Neuron (in vitro differentiated cells): ENCODE results near the gene STC2.

Experiments
- H2AFZ ChIP-seq: one replicate; pipeline ENCODE4 v1.6.1; 2013; ENCODE audit warnings: low read depth, mild to moderate bottlenecking, inconsistent platforms, low read length, moderate library complexity
- H3K27me3 ChIP-seq: one replicate; pipeline ENCODE4 v1.6.1; 2013; ENCODE audit warnings: low read length; ENCODE audit not compliant: insufficient read depth
- H3K36me3 ChIP-seq: one replicate; pipeline ENCODE4 v1.6.1; 2013; ENCODE audit warnings: low read length; ENCODE audit not compliant: insufficient read depth
- H3K4me1 ChIP-seq: one replicate; pipeline ENCODE4 v1.6.1; 2013; ENCODE audit warnings: low read length; ENCODE audit not compliant: insufficient read depth
- H3K4me3 ChIP-seq: 2 replicates; pipeline ENCODE4 v1.5.1; 2013; ENCODE audit warnings: mild to moderate bottlenecking, low read length, moderate library complexity
- H3K9me3 ChIP-seq: one replicate; pipeline ENCODE4 v1.6.1; 2013; ENCODE audit warnings: low read length

Gene STC2

DNA sequence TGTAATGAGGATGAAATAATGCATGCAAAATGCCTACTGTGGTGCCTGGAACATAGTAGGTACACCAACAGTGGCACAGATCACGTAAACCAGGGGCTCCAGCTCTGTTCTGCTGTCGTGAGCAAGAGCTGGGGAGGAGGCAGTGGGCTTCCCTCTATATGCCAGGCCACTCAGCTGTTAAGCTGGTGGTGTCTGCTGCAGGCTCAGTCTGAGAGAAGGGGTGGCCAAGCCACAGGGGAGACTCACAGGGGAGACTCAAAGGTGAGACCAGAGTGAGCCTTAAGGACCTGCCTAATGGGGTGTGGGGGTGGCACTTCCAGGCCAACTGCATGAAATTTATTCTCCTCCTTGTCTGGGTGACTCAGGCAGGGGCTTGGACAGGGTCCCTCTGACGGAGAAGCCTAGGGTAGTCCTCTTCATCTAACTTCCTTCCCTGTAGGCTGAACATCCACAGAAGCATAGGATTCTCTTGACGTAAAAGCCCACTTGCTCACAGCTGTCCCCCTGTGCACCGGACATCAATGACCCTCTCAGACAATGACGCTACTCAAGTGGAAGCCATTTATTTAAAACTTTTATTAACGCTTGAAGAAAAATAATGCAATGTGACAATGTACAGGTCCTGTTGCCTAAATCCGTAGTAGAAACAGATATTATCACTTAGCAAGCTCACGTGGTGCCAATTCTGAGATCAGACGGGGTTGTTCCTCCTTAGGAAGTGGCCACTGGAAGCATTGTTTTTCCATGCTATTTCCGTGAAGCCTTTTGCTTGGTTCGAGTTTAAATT, 13.9 kb downstream of the STC2 start:
- no peaks in the 10 kb centered on the region for H3K9me3 ChIP-seq
- H2AFZ ChIP-seq = no peak overlapping the region
- H3K4me1 ChIP-seq = peaks cover 17% of the 10 kb centered on the region
- H3K27me3 ChIP-seq = peaks cover 2% of the 10 kb centered on the region
- no peaks in the 10 kb centered on the region for H3K36me3 ChIP-seq
- H3K4me3 ChIP-seq = no peak overlapping the region

DNA sequence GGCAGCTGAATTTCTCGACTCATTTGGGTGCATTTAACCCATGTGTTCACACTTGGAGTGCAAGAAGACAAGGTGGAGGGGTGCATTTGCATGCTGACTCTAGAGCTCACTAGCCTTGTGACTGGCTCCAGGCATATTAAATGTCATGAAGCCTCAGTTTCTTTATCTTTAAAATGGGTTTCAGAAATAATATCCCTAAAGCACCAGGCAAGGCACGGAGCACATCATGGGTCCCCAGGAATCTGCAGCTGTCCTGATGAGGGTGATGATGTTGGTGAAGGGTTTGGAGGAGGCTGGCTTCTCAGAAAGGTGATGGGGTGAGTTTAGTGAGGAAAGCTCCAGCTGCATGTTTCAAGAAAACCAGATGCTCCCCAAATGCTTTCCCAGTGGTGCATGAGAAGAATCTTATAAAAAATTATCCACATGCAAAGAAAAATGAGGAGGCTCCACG, 14.8 kb downstream of the STC2 start:
- no peaks in the 10 kb centered on the region for H3K36me3 ChIP-seq
- H3K4me3 ChIP-seq = no peak overlapping the region

DNA sequence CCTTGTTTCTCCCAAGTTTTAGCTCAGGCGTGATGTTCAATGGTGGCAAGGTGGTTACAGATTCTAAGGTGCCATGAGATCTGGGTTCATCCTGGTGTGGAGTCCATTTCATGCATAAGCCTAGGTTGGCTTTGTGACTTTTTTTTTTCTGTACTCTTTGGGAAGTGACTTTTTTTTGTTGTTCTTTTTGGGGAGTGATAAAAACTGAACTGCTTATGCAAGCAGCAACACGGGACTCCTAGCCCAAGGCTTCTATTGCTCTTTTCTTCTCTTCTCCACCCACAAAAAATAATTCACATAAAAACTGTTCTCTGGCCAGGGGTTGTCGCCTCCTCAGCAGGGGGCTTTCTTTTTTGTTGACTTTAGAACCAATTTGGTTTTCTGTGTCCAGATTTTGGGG, 15.4 kb downstream of the STC2 start:
- Histone ChIP-seq H2AFZ (no peak overlapping the region), H3K36me3 (no peaks in the 10 kb centered on the region), H3K27me3 (peaks cover 2% of the 10 kb centered on the region), H3K9me3 (peaks cover 4% of the 10 kb centered on the region), H3K4me3 (no peak overlapping the region), H3K4me1 (peaks cover 17% of the 10 kb centered on the region)

More for the DNA sequence above, 14.8 kb downstream of the STC2 start:
- no peak overlapping the region for H2AFZ ChIP-seq
- peaks cover 2% of the 10 kb centered on the region for H3K27me3 ChIP-seq
- H3K4me1 ChIP-seq = peaks cover 17% of the 10 kb centered on the region
- no peaks in the 10 kb centered on the region for H3K9me3 ChIP-seq

DNA sequence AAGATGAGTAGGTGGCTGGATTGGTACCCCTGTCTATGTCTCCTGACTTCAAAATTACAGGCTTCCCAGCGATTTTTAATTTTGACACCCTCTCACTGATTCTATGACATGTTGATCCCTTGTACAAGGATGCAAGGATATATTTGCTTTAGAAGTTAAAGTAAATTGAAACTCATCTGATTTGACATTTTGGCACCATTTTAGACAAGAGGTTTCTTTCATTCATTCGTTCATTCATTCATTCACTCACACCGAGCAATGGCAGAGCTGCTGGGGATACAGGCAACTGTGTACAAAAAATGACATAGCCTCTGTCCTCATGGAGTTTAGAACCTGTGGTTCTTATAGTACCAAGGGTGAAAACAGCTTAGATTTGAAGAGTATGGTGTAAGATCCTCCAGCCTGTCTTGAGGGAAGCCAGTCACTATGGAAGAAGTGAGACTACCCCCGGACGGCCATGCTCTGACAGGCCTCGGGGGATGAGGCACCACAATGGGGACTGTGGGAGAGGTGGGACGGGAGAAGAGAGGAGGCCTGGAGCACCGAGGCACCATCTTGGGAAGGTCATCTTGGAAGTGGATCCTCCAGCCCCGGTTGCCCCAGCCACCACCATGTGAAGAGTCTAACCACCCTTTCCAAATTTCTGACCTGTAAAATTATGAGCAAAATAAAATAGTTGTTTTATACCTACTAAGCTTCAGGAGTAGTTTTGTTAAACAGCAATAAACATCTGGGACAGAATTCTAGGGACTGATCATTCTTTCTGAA, 16.2 kb downstream of the STC2 start:
- H3K4me1 ChIP-seq = peaks cover 17% of the 10 kb centered on the region
- no peak overlapping the region for H3K4me3 ChIP-seq
- H2AFZ ChIP-seq = no peak overlapping the region
- no peaks in the 10 kb centered on the region for H3K36me3 ChIP-seq
- peaks cover 2% of the 10 kb centered on the region for H3K27me3 ChIP-seq
- H3K9me3 ChIP-seq = peaks cover 5% of the 10 kb centered on the region

DNA sequence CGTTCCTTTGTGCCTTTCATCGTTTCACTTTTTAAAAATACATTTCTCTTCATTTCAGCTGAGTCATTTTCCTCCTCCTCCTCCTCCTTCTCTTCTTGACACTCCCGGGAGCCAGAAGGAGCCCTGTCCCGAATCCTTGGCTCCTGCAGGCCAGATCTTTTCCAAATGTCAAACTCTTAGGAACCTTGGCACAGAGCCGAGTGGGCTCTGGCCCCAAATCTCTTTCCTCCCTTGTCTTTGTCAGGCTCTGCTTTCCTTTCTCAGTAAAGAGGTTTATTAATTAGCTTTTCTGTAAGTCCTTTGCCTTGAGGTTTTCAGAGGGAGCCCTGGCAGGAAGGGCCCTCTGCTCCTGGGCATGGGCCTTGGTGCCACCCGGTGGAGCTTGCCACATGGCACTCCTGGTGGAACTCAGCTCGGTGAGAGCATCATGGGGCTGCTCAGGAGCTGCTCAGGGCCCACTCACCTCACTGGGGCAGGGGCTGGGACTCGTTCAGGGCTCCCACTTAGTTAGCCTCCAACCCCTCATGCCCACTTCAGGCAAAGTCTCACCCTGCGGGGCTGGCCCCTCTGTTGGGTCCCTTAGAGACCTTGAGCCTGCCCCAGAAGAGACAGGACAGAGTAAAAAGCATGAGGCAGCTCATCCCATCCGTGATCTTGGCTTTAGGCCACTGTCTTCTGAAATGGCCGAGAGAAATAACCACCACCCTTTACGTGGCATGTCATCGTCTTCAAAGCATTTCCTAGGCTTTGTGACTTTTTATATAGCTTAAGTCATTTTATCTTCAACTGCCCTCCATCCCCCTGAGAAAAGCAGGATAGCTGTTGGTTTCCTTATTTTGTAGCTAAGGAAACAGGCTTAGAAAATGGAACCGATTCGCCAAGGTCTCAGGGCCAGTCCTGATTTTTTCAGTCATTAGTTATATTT, 17.1 kb downstream of the STC2 start:
- Histone ChIP-seq H3K27me3 (peaks cover 2% of the 10 kb centered on the region), H3K9me3 (peaks cover 5% of the 10 kb centered on the region), H3K36me3 (no peaks in the 10 kb centered on the region), H3K4me3 (no peak overlapping the region), H2AFZ (no peak overlapping the region), H3K4me1 (peaks cover 17% of the 10 kb centered on the region)

DNA sequence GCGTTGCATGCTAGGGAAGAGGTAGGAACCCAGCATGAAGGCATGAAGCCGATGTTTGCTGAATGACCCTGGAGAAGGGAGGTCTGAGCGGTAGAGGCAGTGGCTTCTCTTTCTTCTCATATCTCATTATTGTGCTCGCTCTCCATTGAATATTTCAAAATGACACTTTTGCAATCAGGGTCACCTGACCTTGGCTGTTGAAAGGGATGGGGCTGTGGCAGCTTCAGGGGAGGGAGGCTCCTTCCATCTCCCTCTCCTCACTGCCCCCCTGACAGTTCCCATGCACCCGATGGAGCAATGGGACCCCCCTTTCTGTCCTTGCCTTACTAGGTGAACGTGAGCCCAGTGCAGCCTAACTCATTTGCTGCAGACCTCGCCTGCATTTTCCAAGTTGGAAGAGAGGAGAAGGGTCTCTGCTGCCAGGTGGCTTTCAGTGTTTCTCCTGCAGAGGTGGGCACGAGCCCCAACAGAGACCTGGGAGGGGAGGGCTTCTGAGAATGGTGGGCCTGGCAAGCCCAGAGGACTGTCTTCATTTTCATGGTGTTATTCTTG, 17.9 kb downstream of the STC2 start:
- no peak overlapping the region for H2AFZ ChIP-seq
- H3K27me3 ChIP-seq = peaks cover 2% of the 10 kb centered on the region
- H3K4me1 ChIP-seq = peaks cover 11% of the 10 kb centered on the region
- H3K9me3 ChIP-seq = peaks cover 5% of the 10 kb centered on the region
- no peak overlapping the region for H3K4me3 ChIP-seq
- no peaks in the 10 kb centered on the region for H3K36me3 ChIP-seq

DNA sequence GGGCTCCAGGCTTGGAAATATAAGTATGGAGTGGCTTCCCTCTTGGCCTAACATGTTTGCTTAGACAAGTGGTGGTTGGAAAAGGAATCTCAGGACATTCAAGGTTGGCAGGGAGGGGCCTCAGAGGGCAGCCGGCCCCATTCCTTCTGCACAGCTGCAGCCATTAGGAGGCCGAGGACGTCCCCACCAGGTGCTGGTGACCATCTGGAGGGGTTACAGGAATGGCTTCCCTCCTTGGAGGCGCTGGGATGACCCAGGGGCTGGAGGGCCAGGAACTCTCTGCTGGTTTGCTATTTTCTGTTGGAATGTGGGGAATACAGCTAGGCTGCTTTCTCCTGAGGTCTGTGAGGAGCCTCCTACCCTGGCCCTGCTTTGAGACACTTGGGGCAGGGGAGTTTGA, 18.5 kb downstream of the STC2 start:
- no peak overlapping the region for H2AFZ ChIP-seq
- peaks cover 6% of the 10 kb centered on the region for H3K4me1 ChIP-seq
- H3K27me3 ChIP-seq = peaks cover 5% of the 10 kb centered on the region
- H3K4me3 ChIP-seq = no peak overlapping the region
- peaks cover 5% of the 10 kb centered on the region for H3K9me3 ChIP-seq
- no peaks in the 10 kb centered on the region for H3K36me3 ChIP-seq

DNA sequence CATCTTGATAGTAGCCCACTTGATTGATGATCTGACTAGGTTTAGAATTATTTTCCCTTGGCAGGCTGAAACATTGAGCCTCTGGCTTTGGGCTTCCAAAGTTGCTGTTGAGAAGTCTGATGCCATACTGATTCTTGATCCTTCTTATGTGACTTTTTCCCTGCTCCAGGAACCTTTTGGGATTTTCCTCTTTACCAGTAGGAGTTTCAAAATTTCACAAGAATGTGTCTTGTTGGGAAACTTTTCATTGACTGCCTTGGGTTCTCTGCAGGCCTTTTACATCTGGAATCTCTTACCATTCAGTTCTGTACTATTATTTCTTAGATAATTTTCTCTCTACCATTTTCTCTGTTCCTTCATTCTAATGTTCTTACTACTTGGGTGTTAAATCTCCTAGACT, 20.0 kb downstream of the STC2 start:
- peaks cover 13% of the 10 kb centered on the region for H3K27me3 ChIP-seq
- H2AFZ ChIP-seq = no peak overlapping the region
- H3K36me3 ChIP-seq = no peaks in the 10 kb centered on the region
- peaks cover 10% of the 10 kb centered on the region for H3K4me1 ChIP-seq
- H3K4me3 ChIP-seq = no peak overlapping the region
- H3K9me3 ChIP-seq = peaks cover 5% of the 10 kb centered on the region

DNA sequence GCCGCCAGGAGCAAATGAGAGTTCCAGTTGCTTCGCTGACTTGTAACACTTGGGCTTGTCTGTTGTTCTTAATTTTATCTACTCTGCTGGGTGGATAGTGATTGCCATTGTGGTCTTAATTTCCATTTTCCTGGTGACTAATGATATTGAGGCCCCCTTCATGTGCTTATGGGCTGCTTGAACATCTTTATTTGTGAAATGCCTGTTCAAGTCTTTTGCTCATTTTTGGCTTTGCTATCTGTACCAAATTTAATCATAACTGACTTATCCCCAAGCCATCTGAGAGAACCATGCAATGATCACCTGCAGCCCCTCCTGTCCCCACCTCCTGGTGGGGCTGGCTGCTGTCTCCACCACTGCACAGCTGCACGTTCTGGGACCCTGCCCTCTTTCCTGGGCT, 20.5 kb downstream of the STC2 start:
- Histone ChIP-seq H3K9me3 (peaks cover 5% of the 10 kb centered on the region), H3K36me3 (no peaks in the 10 kb centered on the region), H2AFZ (no peak overlapping the region), H3K27me3 (peaks cover 13% of the 10 kb centered on the region), H3K4me3 (no peak overlapping the region), H3K4me1 (peaks cover 10% of the 10 kb centered on the region)

DNA sequence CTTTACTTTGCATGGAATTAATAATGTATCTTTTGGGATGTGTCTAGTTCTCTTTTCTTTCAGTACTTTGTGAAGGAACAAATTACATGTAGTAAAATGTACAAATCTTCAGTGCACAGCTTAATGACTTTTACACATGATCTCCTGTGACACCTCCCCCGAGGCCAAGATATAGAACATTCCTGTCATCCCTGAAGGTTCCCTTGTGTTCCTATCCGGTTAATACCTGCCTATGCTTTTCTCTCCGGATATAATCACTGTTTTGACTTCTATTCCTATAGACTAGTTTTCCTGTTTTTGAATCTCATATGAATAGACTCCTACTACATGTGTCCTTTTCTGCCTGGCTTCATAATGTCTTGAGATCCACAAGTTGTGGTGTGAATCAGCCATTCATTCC, 21.5 kb downstream of the STC2 start:
- no peaks in the 10 kb centered on the region for H3K36me3 ChIP-seq

DNA sequence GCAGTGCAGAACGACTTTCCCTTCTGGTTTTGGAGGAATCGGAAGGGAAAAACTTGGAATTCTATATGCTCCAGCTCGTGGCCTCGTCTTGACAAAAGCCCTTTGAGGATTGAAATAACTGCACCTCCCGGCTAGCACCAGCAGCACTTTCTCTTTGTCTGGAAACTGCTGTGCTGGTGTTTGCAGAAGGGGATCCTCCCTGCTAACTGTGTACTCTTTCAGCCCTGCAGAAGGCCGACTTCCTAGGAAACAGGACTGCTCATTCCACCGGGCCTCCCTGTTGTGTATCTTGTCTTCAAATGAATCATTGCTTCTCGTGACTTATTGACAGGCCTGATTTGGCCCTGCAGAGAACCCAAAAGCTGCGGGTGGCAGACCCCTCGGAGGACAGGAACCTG, 23.6 kb downstream of the STC2 start:
- Histone ChIP-seq H3K9me3 (peaks cover 5% of the 10 kb centered on the region), H3K4me1 (peaks cover 21% of the 10 kb centered on the region), H2AFZ (no peak overlapping the region), H3K27me3 (peaks cover 23% of the 10 kb centered on the region), H3K4me3 (no peak overlapping the region), H3K36me3 (no peaks in the 10 kb centered on the region)

More for the DNA sequence above, 21.5 kb downstream of the STC2 start:
- Histone ChIP-seq H3K4me3 (no peak overlapping the region), H3K9me3 (peaks cover 5% of the 10 kb centered on the region), H2AFZ (no peak overlapping the region), H3K27me3 (peaks cover 18% of the 10 kb centered on the region), H3K4me1 (peaks cover 20% of the 10 kb centered on the region)

DNA sequence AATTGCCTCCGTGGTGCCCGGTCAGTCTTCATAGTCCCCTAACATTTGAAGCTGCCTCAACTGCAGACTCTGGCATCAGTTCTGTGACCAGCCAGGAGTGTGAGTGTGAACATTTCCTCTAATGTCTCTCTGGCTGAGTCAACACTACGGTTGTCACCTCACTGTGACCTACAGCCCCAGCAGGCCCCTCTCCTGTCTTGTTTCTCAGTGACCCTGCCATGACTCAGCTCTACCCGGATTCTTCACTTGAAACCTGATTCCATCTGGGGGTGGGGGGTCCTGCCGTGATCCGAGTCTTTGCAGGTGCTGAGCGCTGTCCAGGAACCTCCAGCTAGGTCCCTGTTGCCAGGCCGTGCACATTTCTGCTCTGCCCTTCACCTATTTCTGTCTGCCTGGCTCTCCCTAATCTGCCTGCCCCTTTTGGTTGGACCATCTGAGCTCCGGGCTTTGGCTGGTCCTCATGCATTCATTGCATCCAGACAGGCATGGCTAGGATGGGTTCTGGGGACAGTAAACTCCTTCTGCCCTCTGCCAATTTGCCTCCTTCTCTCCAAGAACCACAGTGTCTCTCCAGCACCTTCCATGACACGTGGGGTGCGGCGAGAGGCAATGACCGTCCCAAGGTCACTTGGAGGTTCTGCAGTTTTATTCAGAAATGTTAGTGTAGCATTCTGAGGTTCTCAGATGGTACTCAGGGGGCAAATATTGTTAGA, 24.2 kb downstream of the STC2 start:
- Histone ChIP-seq H3K27me3 (peaks cover 27% of the 10 kb centered on the region), H3K4me1 (peaks cover 21% of the 10 kb centered on the region), H3K9me3 (peaks cover 5% of the 10 kb centered on the region), H3K4me3 (no peak overlapping the region), H2AFZ (no peak overlapping the region), H3K36me3 (no peaks in the 10 kb centered on the region)
